ENCODE data around the gene GMPS. TPM values are rescaled to one million over a fixed set of nuclear protein-coding genes. Genes with fewer than 3 reads are reported as not detected.

GMPS gene
- total RNA-seq, 1 experiment from 2014 or later: 119 TPM

DNA sequence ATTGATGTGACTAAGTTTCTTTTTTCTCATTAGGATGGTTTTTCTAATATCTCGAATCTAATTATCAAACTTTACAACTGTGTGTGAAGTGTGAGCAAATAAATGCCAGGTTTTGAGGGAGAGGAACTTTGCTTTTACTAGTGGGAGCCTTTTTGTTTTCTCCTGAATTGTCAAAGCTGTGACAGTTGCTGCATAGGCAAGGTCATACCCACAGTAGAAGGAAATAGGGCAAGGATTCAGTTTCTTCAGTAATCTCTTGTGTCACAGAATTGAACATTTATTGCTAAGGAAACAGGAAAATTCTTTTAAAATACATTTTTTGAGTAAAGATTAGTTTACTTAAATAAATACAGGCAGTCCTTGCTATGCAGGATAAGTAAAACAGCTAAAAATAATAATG is 19.5 kb downstream of the GMPS start:
- Histone ChIP-seq H3K4me3 (replicated peaks in 1 of 2; ENCODE audit: low read depth in 1 of 2, low read length in 2 of 2) (no peak overlapping the region), H3K4me1 (ENCODE audit: control insufficient read depth in 1 of 2, insufficient read depth in 2 of 2, low read length in 2 of 2) (no peaks in the 10 kb centered on the region), H3K36me3 (ENCODE audit: control insufficient read depth in 1 of 2, insufficient read depth in 2 of 2, low read length in 2 of 2) (peaks cover 0 to 6% of the 10 kb centered on the region in 2 experiments; a peak in 2 of 4 replicates), H3K9me2 (ENCODE audit: insufficient read depth) (no peaks in the 10 kb centered on the region), H3K79me2 (ENCODE audit: insufficient read depth, low read length) (peaks cover 99% of the 10 kb centered on the region), H3K4me2 (ENCODE audit: low read length) (no peak overlapping the region), H3K9me3 (ENCODE audit: control insufficient read depth in 1 of 2, insufficient read depth in 1 of 2, low read depth in 1 of 2, low read length in 2 of 2) (no peaks in the 10 kb centered on the region), H2AFZ (ENCODE audit: low read depth, low read length, poor library complexity, severe bottlenecking) (no peak overlapping the region), H3K9ac (ENCODE audit: low read length) (no peak overlapping the region), H3K27me3 (ENCODE audit: insufficient read depth, low read length) (no peaks in the 10 kb centered on the region), H4K20me1 (ENCODE audit: insufficient read depth) (peaks cover 38% of the 10 kb centered on the region), H3K27ac (ENCODE audit: low read depth, low read length) (no peak overlapping the region)
- ChIA-PET RAD21 (ENCODE audit: low non-redundant PET in 1 of 2, low total read pairs in 2 of 2, uncharacterized antibody in 2 of 2, unreplicated experiment in 2 of 2) (no interaction called here), POLR2A (interaction anchor here (0.9 kb wide), 1 partner anchor 84 kb away, joined by 3 read pairs; the partner anchor contains the start of gene C3orf33), CTCF (no interaction called here)
- intact Hi-C loops (cut with micrococcal nuclease): no loop called here
- no TSS peak for BruUV-seq (replicated peaks)
- ATAC-seq (no peak), DNase-seq (ENCODE audit: low read depth, low spot score) (no peak)
- TF ChIP-seq, protein P1, sequence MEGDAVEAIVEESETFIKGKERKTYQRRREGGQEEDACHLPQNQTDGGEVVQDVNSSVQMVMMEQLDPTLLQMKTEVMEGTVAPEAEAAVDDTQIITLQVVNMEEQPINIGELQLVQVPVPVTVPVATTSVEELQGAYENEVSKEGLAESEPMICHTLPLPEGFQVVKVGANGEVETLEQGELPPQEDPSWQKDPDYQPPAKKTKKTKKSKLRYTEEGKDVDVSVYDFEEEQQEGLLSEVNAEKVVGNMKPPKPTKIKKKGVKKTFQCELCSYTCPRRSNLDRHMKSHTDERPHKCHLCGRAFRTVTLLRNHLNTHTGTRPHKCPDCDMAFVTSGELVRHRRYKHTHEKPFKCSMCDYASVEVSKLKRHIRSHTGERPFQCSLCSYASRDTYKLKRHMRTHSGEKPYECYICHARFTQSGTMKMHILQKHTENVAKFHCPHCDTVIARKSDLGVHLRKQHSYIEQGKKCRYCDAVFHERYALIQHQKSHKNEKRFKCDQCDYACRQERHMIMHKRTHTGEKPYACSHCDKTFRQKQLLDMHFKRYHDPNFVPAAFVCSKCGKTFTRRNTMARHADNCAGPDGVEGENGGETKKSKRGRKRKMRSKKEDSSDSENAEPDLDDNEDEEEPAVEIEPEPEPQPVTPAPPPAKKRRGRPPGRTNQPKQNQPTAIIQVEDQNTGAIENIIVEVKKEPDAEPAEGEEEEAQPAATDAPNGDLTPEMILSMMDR (IDR thresholded peaks at IDR 0.05 in 2 of 3, conservative IDR thresholded peaks at IDR 0.05 in 1 of 3; ENCODE audit: borderline replicate concordance in 1 of 3, insufficient read depth in 1 of 3, low read depth in 2 of 3, low read length in 2 of 3): no peak
- TF ChIP-seq ELF1 (IDR thresholded peaks at IDR 0.05; ENCODE audit: borderline replicate concordance, low read depth) (no peak), ZFX (IDR thresholded peaks at IDR 0.05) (no peak)
- TF ChIP-seq, protein P2, sequence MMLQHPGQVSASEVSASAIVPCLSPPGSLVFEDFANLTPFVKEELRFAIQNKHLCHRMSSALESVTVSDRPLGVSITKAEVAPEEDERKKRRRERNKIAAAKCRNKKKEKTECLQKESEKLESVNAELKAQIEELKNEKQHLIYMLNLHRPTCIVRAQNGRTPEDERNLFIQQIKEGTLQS (IDR thresholded peaks at IDR 0.05): no peak

DNA sequence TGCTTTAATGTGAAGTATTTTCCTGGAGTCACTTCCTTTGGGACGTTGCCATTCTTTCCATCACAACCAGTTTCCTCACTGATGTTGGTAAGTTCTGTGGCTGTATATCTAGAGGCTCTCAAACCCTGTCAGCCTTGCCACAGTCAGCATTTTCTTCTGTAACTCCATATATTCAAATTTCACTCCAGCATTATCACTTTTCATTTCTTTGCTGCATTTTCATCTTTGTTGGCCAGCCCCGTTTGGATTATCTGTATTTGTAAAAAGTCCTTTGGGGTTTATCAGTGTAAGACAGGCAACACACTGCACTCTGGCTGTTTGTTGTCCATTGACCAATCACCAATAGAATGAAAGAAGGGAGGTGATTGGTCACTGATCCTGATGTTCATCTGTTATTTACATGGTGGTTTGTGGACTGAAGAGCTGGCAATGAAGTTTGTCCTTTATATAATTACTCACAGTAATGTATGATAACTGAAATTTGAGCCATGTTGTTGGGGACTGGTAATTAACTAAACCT is 20.3 kb downstream of the GMPS start:
- ChIA-PET CTCF (no interaction called here), POLR2A (interaction anchor here (0.9 kb wide), 1 partner anchor 85 kb away, joined by 3 read pairs; the partner anchor contains the start of gene C3orf33), RAD21 (ENCODE audit: low non-redundant PET in 1 of 2, low total read pairs in 2 of 2, uncharacterized antibody in 2 of 2, unreplicated experiment in 2 of 2) (no interaction called here)
- no peaks in the 10 kb centered on the region for H3K9me3 ChIP-seq (ENCODE audit: control insufficient read depth in 1 of 2, insufficient read depth in 1 of 2, low read depth in 1 of 2, low read length in 2 of 2)
- ATAC-seq: 0 out of 2 replicates have a peak, but pooled peaks have one; percentile 47
- intact Hi-C loops (cut with micrococcal nuclease): no loop called here
- no peak overlapping the region for H3K9ac ChIP-seq (ENCODE audit: low read length)
- no TSS peak for BruUV-seq (replicated peaks)
- H3K27ac ChIP-seq (ENCODE audit: low read depth, low read length): no peak overlapping the region
- H3K4me2 ChIP-seq (ENCODE audit: low read length): no peak overlapping the region
- TF ChIP-seq, protein P3, sequence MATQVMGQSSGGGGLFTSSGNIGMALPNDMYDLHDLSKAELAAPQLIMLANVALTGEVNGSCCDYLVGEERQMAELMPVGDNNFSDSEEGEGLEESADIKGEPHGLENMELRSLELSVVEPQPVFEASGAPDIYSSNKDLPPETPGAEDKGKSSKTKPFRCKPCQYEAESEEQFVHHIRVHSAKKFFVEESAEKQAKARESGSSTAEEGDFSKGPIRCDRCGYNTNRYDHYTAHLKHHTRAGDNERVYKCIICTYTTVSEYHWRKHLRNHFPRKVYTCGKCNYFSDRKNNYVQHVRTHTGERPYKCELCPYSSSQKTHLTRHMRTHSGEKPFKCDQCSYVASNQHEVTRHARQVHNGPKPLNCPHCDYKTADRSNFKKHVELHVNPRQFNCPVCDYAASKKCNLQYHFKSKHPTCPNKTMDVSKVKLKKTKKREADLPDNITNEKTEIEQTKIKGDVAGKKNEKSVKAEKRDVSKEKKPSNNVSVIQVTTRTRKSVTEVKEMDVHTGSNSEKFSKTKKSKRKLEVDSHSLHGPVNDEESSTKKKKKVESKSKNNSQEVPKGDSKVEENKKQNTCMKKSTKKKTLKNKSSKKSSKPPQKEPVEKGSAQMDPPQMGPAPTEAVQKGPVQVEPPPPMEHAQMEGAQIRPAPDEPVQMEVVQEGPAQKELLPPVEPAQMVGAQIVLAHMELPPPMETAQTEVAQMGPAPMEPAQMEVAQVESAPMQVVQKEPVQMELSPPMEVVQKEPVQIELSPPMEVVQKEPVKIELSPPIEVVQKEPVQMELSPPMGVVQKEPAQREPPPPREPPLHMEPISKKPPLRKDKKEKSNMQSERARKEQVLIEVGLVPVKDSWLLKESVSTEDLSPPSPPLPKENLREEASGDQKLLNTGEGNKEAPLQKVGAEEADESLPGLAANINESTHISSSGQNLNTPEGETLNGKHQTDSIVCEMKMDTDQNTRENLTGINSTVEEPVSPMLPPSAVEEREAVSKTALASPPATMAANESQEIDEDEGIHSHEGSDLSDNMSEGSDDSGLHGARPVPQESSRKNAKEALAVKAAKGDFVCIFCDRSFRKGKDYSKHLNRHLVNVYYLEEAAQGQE (IDR thresholded peaks at IDR 0.05; ENCODE audit: low read depth): no peak
- no peak for TF ChIP-seq EZH2phosphoT487 (IDR thresholded peaks at IDR 0.05; ENCODE audit: borderline replicate concordance)
- TF ChIP-seq, protein P4, sequence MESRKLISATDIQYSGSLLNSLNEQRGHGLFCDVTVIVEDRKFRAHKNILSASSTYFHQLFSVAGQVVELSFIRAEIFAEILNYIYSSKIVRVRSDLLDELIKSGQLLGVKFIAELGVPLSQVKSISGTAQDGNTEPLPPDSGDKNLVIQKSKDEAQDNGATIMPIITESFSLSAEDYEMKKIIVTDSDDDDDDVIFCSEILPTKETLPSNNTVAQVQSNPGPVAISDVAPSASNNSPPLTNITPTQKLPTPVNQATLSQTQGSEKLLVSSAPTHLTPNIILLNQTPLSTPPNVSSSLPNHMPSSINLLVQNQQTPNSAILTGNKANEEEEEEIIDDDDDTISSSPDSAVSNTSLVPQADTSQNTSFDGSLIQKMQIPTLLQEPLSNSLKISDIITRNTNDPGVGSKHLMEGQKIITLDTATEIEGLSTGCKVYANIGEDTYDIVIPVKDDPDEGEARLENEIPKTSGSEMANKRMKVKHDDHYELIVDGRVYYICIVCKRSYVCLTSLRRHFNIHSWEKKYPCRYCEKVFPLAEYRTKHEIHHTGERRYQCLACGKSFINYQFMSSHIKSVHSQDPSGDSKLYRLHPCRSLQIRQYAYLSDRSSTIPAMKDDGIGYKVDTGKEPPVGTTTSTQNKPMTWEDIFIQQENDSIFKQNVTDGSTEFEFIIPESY (IDR thresholded peaks at IDR 0.05; ENCODE audit: extremely low read depth, insufficient replicate concordance, low read length): no peak
- H4K20me1 ChIP-seq (ENCODE audit: insufficient read depth): peaks cover 34% of the 10 kb centered on the region
- no peak overlapping the region for H2AFZ ChIP-seq (ENCODE audit: low read depth, low read length, poor library complexity, severe bottlenecking)
- DNase-seq (ENCODE audit: low read depth, low spot score): no peak
- H3K4me1 ChIP-seq (ENCODE audit: control insufficient read depth in 1 of 2, insufficient read depth in 2 of 2, low read length in 2 of 2): no peaks in the 10 kb centered on the region
- H3K36me3 ChIP-seq (ENCODE audit: control insufficient read depth in 1 of 2, insufficient read depth in 2 of 2, low read length in 2 of 2): peaks cover 0 to 7% of the 10 kb centered on the region in 2 experiments; a peak in 2 of 4 replicates
- no peak overlapping the region for H3K4me3 ChIP-seq (replicated peaks in 1 of 2; ENCODE audit: low read depth in 1 of 2, low read length in 2 of 2)
- no peaks in the 10 kb centered on the region for H3K27me3 ChIP-seq (ENCODE audit: insufficient read depth, low read length)
- peaks cover 99% of the 10 kb centered on the region for H3K79me2 ChIP-seq (ENCODE audit: insufficient read depth, low read length)
- H3K9me2 ChIP-seq (ENCODE audit: insufficient read depth): no peaks in the 10 kb centered on the region
